NCI-H1092 (cell line): ENCODE results near the gene NLRX1.
"Not testable (repeated sequence)": the region's sequence is repeated elsewhere in the genome, so short reads cannot be mapped to it uniquely, and the experiment has no call there.

ENCODE experiments used
- DNase-seq: peaks from one replicate; lab custom pipeline; 2025; lab: John Stamatoyannopoulos, UW

The NLRX1 gene

GRCh38 chr11:119184399-119184798 lies 15.9 kb downstream of the NLRX1 start:
- DNase-seq, result not testable (repeated sequence)

DNA sequence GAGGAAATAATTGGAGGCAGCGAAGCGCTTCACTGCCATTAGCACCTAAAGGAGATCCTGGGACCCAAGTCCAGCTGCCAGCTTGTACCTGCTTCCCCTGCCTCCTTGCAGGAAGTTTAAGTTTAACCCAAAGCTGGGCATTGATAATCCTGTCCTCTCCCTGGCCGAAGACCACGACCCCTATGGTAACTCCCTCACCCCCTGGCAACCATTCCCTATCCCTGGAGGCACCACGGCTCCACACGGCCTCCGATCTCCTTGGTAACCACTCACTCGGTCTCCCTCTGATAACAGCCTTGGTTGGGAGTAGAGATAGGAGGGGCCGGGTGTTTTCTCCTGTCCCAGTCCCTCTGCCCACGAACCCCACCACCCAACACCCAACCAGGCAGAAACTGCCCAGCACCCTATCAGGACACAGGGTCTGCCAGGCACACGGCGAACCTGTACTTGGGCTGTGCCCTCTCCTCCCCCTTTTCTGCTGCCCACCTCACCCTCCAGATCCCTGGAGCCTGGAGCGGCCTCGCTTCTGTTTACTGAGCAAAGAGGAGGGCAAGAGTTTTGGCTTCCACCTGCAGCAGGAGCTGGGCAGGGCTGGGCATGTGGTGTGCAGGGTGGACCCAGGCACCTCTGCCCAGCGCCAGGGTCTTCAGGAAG lies 17.6 kb downstream of the NLRX1 start:
- DNase-seq, result peak; percentile 46

DNA sequence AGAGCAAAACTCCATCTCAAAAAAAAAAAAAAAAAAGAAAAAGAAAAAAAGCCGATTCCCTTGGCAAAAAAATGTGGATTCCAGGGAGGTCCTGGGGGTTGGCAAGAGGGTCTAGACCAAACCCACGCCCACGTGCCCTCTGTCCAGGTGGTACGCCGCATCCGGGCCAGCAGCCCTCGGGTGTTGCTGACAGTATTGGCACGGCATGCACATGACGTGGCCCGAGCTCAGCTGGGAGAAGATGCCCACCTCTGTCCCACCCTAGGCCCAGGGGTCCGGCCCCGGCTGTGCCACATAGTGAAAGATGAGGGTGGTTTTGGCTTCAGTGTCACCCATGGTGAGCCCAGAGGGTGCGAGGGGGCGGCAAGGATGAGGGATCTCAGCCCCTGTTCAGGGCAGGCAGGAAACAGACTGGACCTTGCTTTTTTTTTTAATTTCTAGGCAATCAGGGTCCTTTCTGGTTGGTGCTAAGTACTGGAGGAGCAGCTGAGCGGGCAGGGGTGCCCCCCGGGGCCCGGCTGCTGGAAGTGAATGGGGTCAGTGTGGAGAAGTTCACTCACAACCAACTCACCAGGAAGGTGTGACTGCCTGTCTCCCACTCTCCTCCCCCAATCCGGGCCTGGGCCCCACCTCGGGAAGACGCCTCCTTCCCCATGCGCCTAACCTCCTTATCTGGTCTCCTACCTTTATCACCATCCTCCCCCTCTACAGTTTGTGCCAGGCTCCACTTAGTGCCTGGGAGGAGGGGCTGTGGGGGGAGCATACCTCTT lies 18.8 kb downstream of the NLRX1 start:
- no peak for DNase-seq

DNA sequence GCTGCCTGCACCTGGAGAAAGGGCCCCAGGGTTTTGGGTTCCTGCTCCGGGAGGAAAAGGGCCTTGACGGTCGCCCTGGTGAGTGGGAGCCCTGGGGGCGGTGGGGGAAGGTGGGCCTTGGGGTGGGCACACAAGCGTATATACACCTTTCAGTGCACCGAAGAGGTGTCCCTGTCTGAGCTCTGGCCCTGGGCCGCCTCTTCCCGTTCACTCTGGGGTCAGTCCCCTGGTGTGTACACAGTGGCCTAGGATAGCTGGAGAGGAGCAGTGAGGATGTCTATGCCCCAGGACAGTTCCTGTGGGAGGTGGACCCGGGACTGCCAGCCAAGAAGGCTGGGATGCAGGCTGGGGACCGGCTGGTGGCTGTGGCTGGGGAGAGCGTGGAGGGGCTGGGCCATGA lies 19.5 kb downstream of the NLRX1 start:
- no peak for DNase-seq

GRCh38 chr11:119188887-119189286 lies 20.4 kb downstream of the NLRX1 start:
- DNase-seq, result no peak

DNA sequence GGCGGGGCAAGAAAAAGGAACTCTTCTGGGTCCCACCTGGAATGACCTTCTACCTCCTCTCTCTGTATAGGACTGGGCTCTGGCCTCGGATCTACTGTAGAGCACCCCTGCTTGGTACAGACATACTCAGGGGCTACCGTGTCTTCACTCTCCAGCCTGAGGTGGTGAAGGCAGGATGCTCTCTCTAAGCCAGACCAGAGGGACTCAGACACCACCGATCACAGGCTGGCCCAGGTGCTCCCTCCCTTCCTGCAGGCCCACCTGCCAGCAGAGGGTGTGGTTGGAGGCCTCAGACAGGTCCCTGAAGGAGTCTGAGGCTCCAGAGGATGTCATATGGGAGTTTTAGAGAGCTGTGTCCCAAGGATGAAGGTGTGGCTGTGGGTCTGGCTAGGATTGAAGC lies 20.9 kb downstream of the NLRX1 start:
- no peak for DNase-seq

GRCh38 chr11:119190531-119190930 lies 22.0 kb downstream of the NLRX1 start:
- DNase-seq, result no peak

GRCh38 chr11:119191265-119191664 lies 22.7 kb downstream of the NLRX1 start:
- not testable (repeated sequence) for DNase-seq

- DNase-seq, result no peak
These were observed 23.6 kb downstream of the NLRX1 start for GRCh38 chr11:119192111-119192510.

DNA sequence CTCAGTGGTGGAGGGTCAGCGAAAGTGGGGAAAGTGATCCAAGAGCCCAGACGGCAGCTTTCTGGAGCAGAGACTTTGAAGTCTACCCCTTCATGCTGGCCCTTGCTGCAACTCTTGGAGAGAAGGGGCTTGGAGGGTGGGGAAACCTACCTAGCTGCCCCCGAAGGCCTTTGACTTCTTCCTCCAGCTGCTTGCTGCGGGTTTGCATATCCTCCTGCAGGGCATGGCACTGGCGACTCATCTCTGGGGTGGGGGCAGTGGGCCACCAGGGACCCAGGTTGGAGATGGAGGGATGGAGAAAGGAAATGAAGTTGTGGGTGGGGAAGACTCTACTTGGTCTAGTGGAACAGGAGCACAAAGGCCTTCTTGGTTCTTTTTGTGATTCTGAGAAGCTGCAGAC lies 24.5 kb downstream of the NLRX1 start:
- no peak for DNase-seq

DNA sequence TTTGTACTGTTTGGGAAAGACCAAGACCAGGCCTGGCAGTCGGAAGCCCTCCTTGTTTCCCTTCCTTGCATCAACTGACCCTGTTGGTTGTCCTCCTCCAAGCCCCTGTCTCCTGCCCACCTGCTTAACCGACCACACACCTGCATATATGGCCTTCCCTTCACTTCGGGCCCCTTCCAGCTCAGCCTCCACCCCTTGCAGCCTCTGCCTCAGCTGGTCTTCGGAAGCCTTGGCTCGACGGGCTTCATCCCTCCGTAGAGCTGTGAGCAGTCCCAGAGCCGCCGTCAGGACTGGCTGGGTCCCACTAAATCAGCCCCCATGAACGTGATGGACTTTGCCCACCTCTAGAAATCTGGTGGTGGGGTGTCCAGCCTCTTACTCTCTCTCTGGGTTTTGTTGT lies 25.1 kb downstream of the NLRX1 start:
- no peak for DNase-seq

DNA sequence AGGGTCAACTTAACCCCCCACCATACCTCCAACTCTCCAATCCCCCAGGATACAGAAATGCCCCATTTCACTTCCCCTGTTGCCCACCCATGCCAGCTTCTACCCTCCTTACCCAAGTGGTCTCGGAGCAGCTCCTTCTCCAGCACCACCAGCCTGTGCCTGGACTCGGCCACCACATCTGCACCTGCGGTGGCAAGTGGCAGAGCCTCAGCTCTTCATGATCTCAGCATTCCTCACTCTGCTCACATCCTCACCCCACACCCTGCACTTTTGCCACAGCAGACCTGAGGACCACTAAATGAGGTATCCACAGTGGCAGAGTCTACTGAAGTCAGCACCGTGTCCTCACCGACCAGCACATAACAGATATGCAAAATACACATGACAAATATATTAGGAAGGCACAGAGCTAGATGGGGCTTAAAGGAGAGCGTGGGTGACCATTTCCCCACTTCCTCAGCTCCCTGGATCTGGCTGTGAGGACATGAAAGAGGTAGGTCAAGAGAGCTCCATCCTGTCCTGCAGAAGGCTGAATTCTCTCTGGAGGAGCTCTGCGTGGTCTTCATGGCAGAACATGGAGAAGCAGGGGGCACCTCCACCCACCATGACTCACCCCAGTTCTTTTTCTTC lies 26.4 kb downstream of the NLRX1 start:
- DNase-seq, result no peak

GRCh38 chr11:119195680-119196079 lies 27.2 kb downstream of the NLRX1 start:
- DNase-seq, result no peak

- DNase-seq, result peak; percentile 81
These were observed 28.4 kb downstream of the NLRX1 start for GRCh38 chr11:119196833-119197483.

DNA sequence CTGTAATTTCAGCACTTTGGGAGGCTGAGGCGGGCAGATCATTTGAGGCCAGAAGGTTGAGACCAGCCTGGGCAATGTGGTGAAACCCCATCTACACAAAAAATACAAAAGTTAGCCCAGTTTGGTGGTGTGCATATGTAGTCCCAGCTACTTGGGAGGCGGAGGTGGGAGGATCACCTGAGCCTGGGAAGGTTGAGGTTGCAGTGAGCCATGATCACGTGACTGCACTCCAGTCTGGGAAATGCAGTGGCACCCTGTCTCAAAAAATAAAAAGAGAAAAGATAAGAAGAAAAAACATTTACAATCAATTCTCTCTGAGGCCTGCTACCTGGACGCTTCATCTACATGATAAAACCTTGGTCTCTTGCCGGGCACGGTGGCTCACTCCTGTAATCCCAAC lies 30.4 kb downstream of the NLRX1 start:
- DNase-seq, result no peak

- not testable (repeated sequence) for DNase-seq
These were observed 32.7 kb downstream of the NLRX1 start for GRCh38 chr11:119201236-119201635.

GRCh38 chr11:119202554-119202953 lies 34.0 kb downstream of the NLRX1 start:
- no peak for DNase-seq

GRCh38 chr11:119204066-119204465 lies 35.5 kb downstream of the NLRX1 start:
- DNase-seq, result no peak

DNA sequence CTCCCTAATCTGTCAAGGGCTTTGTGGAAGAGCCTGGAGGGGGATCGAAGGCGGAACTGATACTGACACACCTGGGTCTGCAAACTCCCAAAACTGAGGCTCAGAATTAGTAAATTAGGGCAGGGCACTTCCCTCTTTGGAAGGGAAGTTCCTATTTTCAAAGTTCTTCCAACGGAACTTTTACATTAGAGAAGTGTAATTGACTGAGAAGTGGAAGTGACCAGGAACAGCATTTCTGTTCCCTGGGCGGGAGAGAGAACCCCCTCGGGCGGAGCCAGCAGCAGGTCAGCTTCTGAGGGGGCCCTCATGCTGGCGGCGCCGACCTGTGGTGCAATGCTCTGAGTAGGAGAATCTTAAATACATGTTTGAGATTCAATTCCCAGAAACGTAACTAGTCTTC lies 36.6 kb downstream of the NLRX1 start:
- DNase-seq, result no peak

DNA sequence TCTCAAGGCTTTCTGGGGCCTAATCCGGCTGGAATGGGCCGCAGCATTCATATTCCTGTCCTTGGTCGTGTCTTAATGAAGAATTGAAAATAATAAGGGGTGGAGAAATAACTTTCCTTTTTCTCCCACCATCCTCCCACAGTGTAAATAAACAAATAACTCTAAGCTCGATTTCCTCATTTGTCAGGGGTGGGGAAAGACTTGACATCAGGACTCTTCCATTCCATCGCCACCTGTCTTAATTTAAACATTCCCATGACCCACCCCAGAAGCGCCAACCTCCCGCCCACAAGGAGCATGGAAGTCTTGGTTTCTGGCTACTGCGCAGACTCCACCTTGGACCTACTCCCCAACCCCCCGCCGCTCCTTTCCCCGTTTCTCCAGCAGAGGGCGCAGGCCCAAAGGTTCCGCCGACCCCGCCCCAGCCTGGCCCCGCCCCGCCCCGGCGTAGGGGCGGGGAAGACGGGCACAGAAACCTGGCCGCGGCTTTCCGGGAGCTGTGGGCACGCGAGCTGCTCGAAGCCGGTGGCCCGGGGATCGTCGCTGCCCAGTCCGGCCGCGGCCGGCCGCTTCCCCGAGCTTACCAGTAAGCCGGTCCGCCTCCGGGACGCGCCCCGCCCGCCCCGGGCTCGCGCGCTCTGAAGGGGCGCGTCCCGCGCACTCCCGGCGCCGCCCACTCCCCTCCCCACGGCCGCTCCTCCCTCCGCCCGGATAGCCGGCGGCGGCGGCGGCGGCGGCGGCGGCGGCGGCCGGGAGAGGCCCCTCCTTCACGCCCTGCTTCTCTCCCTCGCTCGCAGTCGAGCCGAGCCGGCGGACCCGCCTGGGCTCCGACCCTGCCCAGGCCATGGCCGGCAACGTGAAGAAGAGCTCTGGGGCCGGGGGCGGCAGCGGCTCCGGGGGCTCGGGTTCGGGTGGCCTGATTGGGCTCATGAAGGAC lies 37.3 kb downstream of the NLRX1 start, which contains the start of gene CBL:
Gene CBL, plus strand, starts transcription at position 766 of the 937 bp plus-strand sequence. Its CDS starts 79 bp downstream, at position 845.
- peak; percentile 93 for DNase-seq
